Activated CD4-positive, alpha-beta T cell treated with anti-CD3 and anti-CD28 coated beads for 36 hours (primary cell): Measurements from ENCODE around the gene FABP1. TPM values are rescaled to one million over a fixed set of nuclear protein-coding genes. Genes with fewer than 3 reads are reported as not detected.

ENCODE experiments used
- ATAC-seq: fragments of 200-7000 bp; cut with Tn5 transposase; one replicate; pipeline ENCODE4 v1.10.0; 2021; ENCODE audit warnings: mild to moderate bottlenecking, moderate library complexity
- CTCF ChIA-PET: fragments of 350-600 bp; sonication (Branson Sonifier 250); formaldehyde crosslinking; loops from one replicate; lab custom pipeline; 2021; ENCODE audit warnings: antibody characterized with exemption; lab: Charles Lee
- POLR2A ChIA-PET: fragments of 350-600 bp; sonication (Branson Sonifier 250); formaldehyde crosslinking; loops from one replicate; lab custom pipeline; 2021; ENCODE audit warnings: antibody characterized with exemption, inconsistent platforms; lab: Charles Lee
- DNase-seq: peaks from one replicate; pipeline ENCODE4 v3.0.0-alpha.2; 2020
- H3K27ac Mint-ChIP-seq: one replicate; pipeline ENCODE4 v1.8.0; 2021; ENCODE audit warnings: mixed read lengths
- H3K27me3 Mint-ChIP-seq: one replicate; pipeline ENCODE4 v1.8.0; 2021; ENCODE audit warnings: mixed read lengths
- H3K36me3 Mint-ChIP-seq: one replicate; pipeline ENCODE4 v1.8.0; 2021; ENCODE audit warnings: low read depth, mixed read lengths
- H3K4me1 Mint-ChIP-seq: one replicate; pipeline ENCODE4 v1.8.0; 2021; ENCODE audit warnings: mixed read lengths
- H3K4me3 Mint-ChIP-seq: one replicate; pipeline ENCODE4 v1.8.0; 2021; ENCODE audit warnings: mild to moderate bottlenecking, moderate library complexity, mixed read lengths
- H3K9me3 Mint-ChIP-seq: one replicate; pipeline ENCODE4 v1.8.0; 2021; ENCODE audit warnings: low read depth, mixed read lengths
- intact Hi-C, 2 experiments: fragments of 100-400 bp; cut with DNase I in 1 of 2; cut with micrococcal nuclease in 1 of 2; formaldehyde crosslinking; loops; one replicate each; pipeline versions ENCODE4 v1.14.2 to v1.15.1; 2022 to 2024; cut with DNase I, micrococcal nuclease
- total RNA-seq, 2 experiments: library from RNA; stranded (reverse); gene quantifications; one replicate each; pipeline ENCODE4 v1.2.3, GENCODE V29; 2021

FABP1 gene
- total RNA-seq, 2 experiments from 2014 or later: not detected

GRCh38 chr2:88137833-88138232 is 10.0 kb upstream of the FABP1 start:
- Mint-ChIP-seq H3K27me3 (peaks cover 14% of the 10 kb centered on the region), H3K36me3 (no peaks in the 10 kb centered on the region), H3K9me3 (peaks cover 4% of the 10 kb centered on the region), H3K4me3 (no peak overlapping the region), H3K27ac (no peak overlapping the region), H3K4me1 (no peaks in the 10 kb centered on the region)
- intact Hi-C loops: no loop called here
- POLR2A ChIA-PET: no interaction called here
- CTCF ChIA-PET: no interaction called here
- no peak for DNase-seq
- ATAC-seq: no peak

GRCh38 chr2:88136817-88137216 is 9.0 kb upstream of the FABP1 start:
- Mint-ChIP-seq H3K27ac (no peak overlapping the region), H3K4me3 (no peak overlapping the region), H3K27me3 (peaks cover 14% of the 10 kb centered on the region), H3K9me3 (peaks cover 2% of the 10 kb centered on the region), H3K36me3 (no peaks in the 10 kb centered on the region), H3K4me1 (no peaks in the 10 kb centered on the region)
- DNase-seq: no peak
- POLR2A ChIA-PET: no interaction called here
- CTCF ChIA-PET: no interaction called here
- no peak for ATAC-seq
- intact Hi-C loops: no loop called here

- no peaks in the 10 kb centered on the region for H3K36me3 Mint-ChIP-seq
- H3K4me1 Mint-ChIP-seq: peaks cover 2% of the 10 kb centered on the region
- no peak for DNase-seq
- no peaks in the 10 kb centered on the region for H3K9me3 Mint-ChIP-seq
- H3K27ac Mint-ChIP-seq: no peak overlapping the region
- H3K4me3 Mint-ChIP-seq: no peak overlapping the region
- POLR2A ChIA-PET: interaction anchor here (0.5 to 0.7 kb wide), 2 partner anchors 12 to 44 kb away, joined by 3 read pairs; no protein-coding TSS in a partner anchor
- CTCF ChIA-PET: interaction anchor here (0.6 to 2.1 kb wide), 3 partner anchors 13 to 85 kb away, joined by 3 to 9 read pairs (median 5); no protein-coding TSS in a partner anchor
- H3K27me3 Mint-ChIP-seq: peaks cover 11% of the 10 kb centered on the region
- ATAC-seq: no peak
- intact Hi-C loops: no loop called here
These were observed 6.0 kb upstream of the FABP1 start for GRCh38 chr2:88133875-88134274.

GRCh38 chr2:88131999-88132368 is 4.1 kb upstream of the FABP1 start:
- no peak for ATAC-seq
- H3K36me3 Mint-ChIP-seq: no peaks in the 10 kb centered on the region
- intact Hi-C loops: no loop called here
- POLR2A ChIA-PET: no interaction called here
- peaks cover 2% of the 10 kb centered on the region for H3K4me1 Mint-ChIP-seq
- H3K9me3 Mint-ChIP-seq: no peaks in the 10 kb centered on the region
- H3K27me3 Mint-ChIP-seq: peaks cover 8% of the 10 kb centered on the region
- no peak overlapping the region for H3K27ac Mint-ChIP-seq
- CTCF ChIA-PET: no interaction called here
- no peak overlapping the region for H3K4me3 Mint-ChIP-seq
- no peak for DNase-seq

GRCh38 chr2:88131201-88131998 is 3.5 kb upstream of the FABP1 start:
- ChIA-PET POLR2A (no interaction called here), CTCF (interaction anchor here (0.8 to 1.4 kb wide), 3 partner anchors 24 to 426 kb away, joined by 3 to 4 read pairs (median 3); no protein-coding TSS in a partner anchor)
- no peaks in the 10 kb centered on the region for H3K9me3 Mint-ChIP-seq
- no peak overlapping the region for H3K27ac Mint-ChIP-seq
- H3K36me3 Mint-ChIP-seq: no peaks in the 10 kb centered on the region
- no peak for ATAC-seq
- peaks cover 10% of the 10 kb centered on the region for H3K27me3 Mint-ChIP-seq
- peaks cover 2% of the 10 kb centered on the region for H3K4me1 Mint-ChIP-seq
- no peak for DNase-seq
- no peak overlapping the region for H3K4me3 Mint-ChIP-seq
- intact Hi-C loops: no loop called here

GRCh38 chr2:88129313-88129959 is 1.6 kb upstream of the FABP1 start:
- ChIA-PET POLR2A (no interaction called here), CTCF (no interaction called here)
- Mint-ChIP-seq H3K4me1 (peaks cover 2% of the 10 kb centered on the region), H3K36me3 (no peaks in the 10 kb centered on the region), H3K27ac (no peak overlapping the region), H3K4me3 (no peak overlapping the region), H3K9me3 (no peaks in the 10 kb centered on the region), H3K27me3 (peaks cover 2% of the 10 kb centered on the region)
- intact Hi-C loops: no loop called here
- no peak for DNase-seq
- ATAC-seq: no peak

- intact Hi-C loops: no loop called here
- no peak for ATAC-seq
- Mint-ChIP-seq H3K4me3 (no peak overlapping the region), H3K9me3 (no peaks in the 10 kb centered on the region), H3K27me3 (peaks cover 2% of the 10 kb centered on the region), H3K4me1 (peaks cover 2% of the 10 kb centered on the region), H3K27ac (no peak overlapping the region), H3K36me3 (no peaks in the 10 kb centered on the region)
- ChIA-PET CTCF (no interaction called here), POLR2A (no interaction called here)
- no peak for DNase-seq
These were observed 921 bp upstream of the FABP1 start for GRCh38 chr2:88128654-88129312.

- H3K4me1 Mint-ChIP-seq: peaks cover 2% of the 10 kb centered on the region
- DNase-seq: no peak
- no peak overlapping the region for H3K27ac Mint-ChIP-seq
- H3K9me3 Mint-ChIP-seq: no peaks in the 10 kb centered on the region
- intact Hi-C loops: loop anchor here in 1 of 2 experiments (2.0 kb wide), 1 partner anchor 63 kb away; no protein-coding TSS in a partner anchor
- ChIA-PET POLR2A (no interaction called here), CTCF (interaction anchor here (0.7 kb wide), 1 partner anchor 97 kb away, joined by 3 read pairs; no protein-coding TSS in a partner anchor)
- no peak overlapping the region for H3K4me3 Mint-ChIP-seq
- peaks cover 2% of the 10 kb centered on the region for H3K27me3 Mint-ChIP-seq
- ATAC-seq: no peak
- H3K36me3 Mint-ChIP-seq: no peaks in the 10 kb centered on the region
These were observed 299 bp downstream of the FABP1 start for GRCh38 chr2:88127638-88127887.

GRCh38 chr2:88126772-88127637 is 857 bp downstream of the FABP1 start:
- H3K9me3 Mint-ChIP-seq: no peaks in the 10 kb centered on the region
- CTCF ChIA-PET: no interaction called here
- intact Hi-C loops: loop anchor here in 1 of 2 experiments (2.0 kb wide), 1 partner anchor 62 kb away; no protein-coding TSS in a partner anchor
- peaks cover 2% of the 10 kb centered on the region for H3K4me1 Mint-ChIP-seq
- no peak overlapping the region for H3K27ac Mint-ChIP-seq
- H3K36me3 Mint-ChIP-seq: no peaks in the 10 kb centered on the region
- H3K27me3 Mint-ChIP-seq: peaks cover 2% of the 10 kb centered on the region
- no peak for DNase-seq
- POLR2A ChIA-PET: no interaction called here
- no peak overlapping the region for H3K4me3 Mint-ChIP-seq
- ATAC-seq: no peak

- no peak overlapping the region for H3K27ac Mint-ChIP-seq
- H3K4me3 Mint-ChIP-seq: no peak overlapping the region
- POLR2A ChIA-PET: no interaction called here
- H3K9me3 Mint-ChIP-seq: no peaks in the 10 kb centered on the region
- peaks cover 2% of the 10 kb centered on the region for H3K27me3 Mint-ChIP-seq
- ATAC-seq (no peak), DNase-seq (no peak)
- no peaks in the 10 kb centered on the region for H3K36me3 Mint-ChIP-seq
- H3K4me1 Mint-ChIP-seq: peaks cover 2% of the 10 kb centered on the region
- CTCF ChIA-PET: interaction anchor here (0.7 kb wide), 1 partner anchor 76 kb away, joined by 3 read pairs; no protein-coding TSS in a partner anchor
- intact Hi-C loops: loop anchor here in 1 of 2 experiments (2.0 kb wide), 1 partner anchor 61 kb away; no protein-coding TSS in a partner anchor
These were observed 1.7 kb downstream of the FABP1 start for GRCh38 chr2:88125924-88126771.
